NAMALWA (cell line): ENCODE results near the gene SYT7.
"Not testable (repeated sequence)": the region's sequence is repeated elsewhere in the genome, so short reads cannot be mapped to it uniquely, and the experiment has no call there.

ENCODE experiments used
- DNase-seq: peaks from one replicate; pipeline ENCODE4 v3.0.0-alpha.2; 2015; ENCODE audit warnings: low spot score

SYT7 gene

GRCh38 chr11:61497473-61497872 is 83.4 kb downstream of the SYT7 start:
- no peak for DNase-seq

DNA sequence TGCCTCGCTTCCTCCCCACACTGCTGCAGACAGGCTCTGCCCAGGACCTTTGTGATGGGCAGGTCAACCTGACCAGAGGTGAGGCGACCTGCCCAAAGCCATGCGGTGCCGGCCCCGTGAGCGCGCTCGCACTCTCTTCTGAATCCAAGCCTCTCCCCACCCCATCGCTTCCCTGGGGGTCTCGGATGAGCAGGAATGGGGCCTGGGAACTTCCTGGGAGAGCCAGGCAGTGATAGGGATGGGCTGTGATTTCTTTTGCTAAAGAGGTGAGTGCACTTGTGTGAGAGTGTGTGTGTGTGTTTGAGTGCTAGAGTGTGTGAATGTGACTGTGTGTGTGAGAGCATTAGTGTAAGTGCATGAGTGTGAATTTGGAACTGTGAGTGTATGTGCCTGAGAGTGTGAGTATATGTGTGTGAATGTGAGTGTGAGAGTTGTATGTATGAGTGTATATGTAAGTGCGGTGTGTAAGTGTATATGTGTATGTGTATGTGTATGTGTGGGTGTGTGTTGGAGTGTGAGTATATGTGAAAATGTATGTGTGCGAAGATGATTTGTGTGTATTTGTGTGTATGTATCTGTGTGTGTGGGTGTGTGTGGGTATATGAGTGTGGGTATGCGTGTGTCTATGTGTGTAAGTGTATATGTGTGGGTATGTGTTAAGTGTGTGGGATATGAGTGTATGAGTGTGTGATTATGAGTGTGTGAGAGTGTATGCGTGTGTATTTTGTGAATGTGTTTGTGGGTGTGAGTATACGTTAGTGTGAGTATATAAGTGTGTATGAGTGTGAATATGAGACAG is 84.1 kb downstream of the SYT7 start:
- DNase-seq = no peak

GRCh38 chr11:61495801-61496601 is 84.9 kb downstream of the SYT7 start:
- no peak for DNase-seq

- no peak for DNase-seq
Observed at GRCh38 chr11:61494381-61494961, 86.4 kb downstream of the SYT7 start.

DNA sequence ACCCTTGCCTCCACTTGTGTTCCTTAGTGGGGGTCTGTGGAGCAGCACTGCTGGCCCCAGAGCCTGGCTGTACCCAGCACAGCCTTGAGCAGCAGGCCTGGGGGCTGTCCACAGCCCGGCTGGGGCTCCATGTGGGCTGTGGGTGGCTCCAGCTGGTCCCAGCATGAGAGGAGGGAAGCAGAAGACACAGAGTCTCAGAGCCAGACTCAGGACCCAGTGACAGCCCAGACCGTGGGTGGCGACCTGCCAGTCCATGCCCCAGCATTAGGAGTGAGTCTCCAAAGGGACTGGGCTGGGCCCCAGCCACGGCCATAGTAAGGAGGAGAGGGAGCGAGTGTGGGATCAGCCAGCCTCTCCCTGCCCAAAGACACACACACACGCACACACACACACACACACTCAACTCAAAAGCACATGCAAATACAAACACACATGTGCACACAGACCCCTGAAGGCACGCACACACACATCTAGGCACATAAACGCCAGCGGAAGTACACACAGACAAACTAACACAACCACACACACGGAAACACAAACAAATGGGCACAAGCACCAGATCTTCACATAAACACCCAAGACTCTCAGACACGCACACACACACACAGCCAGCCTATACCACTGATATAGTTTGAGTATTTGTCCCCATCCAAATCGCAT is 89.0 kb downstream of the SYT7 start:
- no peak for DNase-seq

DNA sequence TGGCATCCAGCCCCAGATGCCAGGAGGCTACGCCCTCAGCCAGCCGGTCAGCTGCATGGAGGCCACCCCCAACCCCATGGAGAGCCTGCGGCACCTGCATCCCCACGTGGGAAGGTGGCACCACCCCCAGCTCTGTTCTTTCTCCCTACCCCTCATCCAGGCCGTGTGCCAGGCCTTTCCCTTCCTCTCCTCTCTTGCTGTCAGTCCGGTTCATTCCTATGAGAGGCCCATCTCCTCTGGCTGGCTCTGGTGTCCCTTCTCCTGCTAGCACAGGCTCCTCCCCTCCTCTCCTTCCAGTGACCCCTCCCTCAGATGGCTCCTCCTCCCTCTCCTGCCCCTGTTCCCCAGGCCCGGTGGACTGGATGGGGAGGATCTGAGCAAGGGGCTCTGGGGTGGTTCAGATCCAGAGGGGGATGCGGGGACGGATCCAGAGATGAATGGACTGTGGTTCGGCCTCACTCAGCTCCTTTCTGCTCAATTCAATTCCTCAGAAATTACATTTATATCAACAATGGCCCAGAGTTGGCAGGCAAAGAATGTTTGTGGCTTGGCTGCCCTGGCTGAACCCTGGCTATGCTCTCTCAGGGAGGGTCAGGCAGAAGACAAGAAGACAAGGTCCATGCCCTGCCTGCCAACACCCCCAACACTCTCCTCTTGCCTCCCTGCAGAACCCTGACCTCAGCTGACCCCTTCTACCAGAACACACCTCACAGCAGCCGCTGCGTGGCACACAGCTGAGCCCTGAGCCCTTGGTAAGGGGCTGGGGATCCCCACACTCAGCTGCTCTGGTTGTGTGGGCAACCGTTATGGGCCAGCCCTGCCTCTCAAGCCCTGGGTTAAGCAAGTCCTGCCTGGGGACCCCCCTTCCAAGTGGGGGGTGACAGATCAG is 90.8 kb downstream of the SYT7 start:
- no peak for DNase-seq

DNA sequence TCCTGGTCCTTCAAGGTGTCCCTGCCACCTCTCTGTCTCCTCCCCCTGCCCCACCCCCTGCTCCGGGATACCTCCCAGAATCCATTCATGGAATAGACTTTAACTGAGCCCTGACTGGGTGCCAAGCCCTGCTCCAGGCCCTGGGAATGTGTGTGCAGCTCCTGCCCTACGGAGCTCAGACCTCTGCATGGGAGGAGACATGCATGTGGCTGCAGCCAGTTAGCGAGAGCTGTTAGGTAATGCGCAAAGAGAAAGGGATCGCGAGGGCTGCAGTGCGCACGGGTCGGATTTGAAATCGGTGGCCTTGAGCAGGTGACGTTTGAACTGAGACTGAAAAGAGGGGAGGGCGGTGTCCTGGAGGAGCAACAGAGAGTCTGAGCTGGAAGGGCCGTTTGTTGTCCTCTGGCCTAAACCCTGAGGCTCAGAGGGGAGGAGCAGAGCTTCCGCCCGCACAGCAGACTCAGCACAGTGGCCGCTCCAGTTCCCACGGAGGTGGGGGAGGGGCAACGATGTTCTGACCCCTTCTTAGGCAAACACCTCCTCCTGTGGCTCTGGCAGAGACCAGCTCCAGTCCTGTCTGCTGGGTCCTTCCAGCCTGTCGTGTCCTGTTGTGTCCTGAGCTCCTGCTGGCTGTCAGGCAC is 92.1 kb downstream of the SYT7 start:
- DNase-seq = no peak

DNA sequence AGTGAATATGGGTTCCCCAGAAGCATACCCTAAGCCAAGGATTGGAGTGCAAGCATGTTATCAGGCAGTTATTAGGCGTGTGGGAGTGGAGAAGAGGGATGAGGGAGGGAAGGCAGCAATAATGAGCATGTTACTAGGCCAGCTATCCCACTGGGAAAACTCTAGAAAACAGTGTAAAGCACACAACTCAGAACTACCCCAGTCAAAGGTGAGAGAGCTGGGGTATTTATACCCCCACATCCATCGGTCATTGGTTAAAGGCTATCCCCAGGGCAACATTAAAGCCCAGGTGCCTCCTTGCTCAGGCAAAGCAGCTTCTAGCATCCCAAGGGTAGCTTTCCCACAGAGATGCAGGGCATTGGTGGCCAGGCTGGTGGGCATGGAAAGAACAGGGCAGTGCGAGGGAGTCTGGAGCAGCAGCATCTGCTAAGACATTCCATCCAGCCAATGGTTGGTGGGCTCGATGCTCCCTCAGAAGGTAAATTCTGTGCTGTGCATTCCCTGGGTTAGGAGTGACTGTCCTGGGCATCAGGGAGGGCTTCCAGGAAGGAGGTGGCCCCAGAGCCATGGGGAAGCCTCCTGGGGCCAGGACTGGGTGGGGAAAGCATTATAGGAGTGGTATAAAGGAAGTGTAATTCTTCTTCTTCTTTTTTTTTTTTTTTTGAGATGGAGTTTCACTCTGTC is 93.4 kb downstream of the SYT7 start:
- no peak for DNase-seq

- no peak for DNase-seq
Observed at GRCh38 chr11:61486779-61487178, 94.1 kb downstream of the SYT7 start.

- DNase-seq = no peak
Observed at GRCh38 chr11:61486011-61486620, 94.8 kb downstream of the SYT7 start.

DNA sequence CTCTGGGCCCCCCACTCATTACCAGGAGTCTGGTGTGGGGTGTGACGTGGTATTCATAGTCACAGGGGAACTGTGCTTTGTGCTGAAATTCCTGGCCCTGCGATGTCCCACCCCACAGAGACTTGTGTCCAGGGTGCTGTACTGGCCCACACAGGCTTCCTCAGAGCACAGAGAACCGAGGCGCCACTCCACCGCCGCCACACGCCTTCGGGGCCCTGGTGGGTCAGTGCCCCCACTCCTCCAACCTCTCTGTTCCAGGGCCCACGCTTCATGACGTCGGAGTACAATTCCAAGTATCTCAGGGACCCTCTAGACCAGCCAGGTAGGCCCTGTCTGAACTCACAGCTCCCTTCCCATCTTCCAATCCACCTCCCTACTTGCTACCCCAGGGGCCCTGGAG is 95.8 kb downstream of the SYT7 start:
- no peak for DNase-seq

DNA sequence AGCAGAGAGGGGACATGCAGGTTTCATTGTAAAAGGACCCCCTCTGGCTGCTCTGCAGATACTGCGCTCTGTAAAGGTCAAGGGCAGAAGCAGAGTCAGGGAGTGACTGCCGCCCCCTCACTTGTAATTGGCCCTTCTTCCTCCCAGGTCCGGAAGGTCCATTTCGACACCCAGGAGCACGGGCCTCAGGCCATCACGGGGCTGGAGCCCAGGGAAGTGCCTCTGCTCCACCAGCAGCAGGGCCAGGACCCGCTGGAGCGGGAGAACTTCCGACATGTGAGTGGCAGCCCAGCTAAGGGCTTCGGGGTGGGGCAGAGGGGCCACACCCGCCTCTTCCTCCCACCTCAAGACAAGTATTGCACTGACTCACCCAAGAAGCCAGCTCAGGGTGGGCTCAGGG is 96.3 kb downstream of the SYT7 start:
- DNase-seq = no peak

DNA sequence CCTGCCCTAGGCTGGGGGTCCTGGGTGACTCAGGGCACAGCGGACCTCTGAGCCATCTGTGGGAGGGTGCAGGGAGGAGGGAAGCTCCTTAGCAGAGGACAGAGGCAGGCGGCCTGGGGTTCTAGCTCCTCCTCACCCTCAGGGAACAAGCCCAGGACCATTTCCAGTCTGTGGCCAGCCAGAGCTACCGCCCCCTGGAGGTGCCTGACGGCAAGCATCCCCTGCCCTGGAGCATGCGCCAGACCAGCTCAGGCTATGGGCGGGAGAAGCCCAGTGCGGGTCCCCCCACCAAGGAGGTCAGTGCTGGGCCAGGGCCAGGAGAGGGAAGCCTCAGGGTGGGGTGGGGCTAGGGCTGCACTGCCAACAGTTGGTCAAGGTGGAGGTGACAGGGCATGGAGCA is 98.4 kb downstream of the SYT7 start:
- peak; percentile 38 for DNase-seq

GRCh38 chr11:61481806-61482205 is 99.1 kb downstream of the SYT7 start:
- no peak for DNase-seq

DNA sequence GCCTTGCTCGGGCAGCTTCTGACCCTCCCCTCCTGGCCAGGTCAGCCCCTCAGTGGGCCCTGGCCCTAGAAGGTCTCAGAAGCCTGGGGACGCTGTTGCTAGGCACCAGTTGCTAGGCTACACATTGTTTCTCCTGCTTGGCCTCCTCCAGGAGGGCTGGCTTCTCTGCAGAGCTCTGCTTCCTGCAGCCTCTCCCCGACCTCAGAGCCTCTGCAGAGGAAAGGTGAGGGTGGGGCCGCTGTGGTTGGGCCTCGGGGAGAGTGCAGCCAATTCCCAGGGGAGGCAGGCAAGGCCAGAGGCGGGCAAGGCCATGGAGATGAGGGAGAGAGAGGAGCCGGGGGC is 99.9 kb downstream of the SYT7 start:
- DNase-seq = peak; percentile 60

DNA sequence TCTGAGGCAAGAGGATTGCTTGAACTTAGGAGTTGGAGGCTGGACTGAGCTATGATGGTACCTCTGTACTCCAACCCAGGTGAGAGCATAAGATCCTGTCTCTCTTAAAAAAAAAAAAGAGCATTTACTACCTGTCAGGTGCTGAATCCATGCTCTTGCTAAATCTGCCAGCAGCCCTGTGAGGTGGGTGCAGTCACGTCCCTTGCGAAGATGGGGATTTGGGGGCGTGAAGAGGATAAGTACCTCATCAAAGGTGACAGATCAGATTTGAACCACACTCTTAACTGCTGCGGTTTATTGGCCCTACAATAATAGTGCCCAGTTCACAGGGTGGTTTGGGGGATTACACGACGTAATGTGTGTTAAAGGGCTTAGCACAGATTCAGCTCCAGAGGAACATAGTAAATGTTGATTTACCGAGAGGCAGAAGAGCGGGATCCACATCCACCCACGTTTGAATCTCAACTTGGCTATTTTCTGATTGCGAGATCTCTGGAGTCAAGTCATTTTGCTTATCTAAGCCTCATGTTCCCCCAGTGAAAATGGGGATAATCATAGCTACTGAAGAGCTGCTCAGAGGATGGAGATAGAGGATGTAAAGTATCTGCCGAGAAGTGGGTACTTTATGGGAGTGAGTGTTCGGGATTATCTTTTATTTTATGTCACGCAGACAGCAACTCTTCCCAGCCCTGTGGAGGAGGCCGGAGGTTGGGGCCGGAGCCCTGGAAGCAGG is 100.4 kb downstream of the SYT7 start:
- DNase-seq = no peak

DNA sequence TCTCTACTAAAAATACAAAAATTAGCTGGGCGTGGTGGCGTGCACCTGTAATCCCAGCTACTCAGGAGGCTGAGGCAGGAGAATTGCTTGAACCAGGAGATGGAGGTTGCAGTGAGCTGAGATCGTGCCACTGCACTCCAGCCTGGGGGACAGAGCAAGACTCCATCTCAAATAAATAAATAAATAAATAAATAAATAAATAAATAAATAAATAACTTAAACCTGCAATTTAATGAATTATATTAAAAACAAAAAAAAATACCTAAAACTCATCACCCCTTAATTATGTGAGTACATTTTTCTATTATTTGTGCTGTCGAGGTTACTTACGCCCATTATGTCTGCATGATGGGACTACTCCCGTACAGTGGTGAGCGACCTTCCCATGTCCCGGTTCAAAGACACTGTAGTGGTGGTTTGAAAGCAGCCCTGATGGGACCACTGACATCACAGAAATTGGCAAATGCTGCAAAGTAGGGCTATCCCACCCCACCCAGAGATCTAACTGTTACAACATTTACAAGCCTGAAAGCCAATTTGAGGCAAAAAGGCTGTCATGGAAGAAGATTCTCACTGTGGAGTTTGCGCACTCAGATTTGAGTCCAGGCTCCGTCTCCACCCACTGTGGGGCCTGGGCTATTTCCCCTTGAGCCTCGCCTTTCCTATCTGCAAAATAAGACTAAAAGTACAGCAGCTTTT is 101.4 kb downstream of the SYT7 start:
- not testable (repeated sequence) for DNase-seq

DNA sequence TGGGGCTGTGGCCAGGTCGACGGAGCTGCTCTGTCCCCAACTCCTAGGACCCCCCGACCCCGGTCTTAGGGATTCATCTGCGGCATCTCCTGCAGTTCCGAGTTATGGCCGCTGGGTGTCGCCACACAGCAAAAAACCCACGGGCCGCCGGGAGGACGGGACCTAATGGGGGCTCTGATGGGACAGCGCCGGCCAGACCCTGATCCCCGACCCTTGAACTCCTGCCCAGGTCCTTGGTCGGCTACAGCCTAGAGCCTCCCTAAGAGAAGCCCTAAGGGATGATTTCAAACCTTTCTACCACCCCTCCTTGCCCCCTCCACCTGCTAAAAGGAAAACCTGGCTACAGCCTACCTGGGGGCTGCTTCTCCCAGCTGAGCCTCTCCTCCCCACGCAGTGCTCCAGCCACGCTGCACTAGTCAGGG is 103.1 kb downstream of the SYT7 start:
- DNase-seq = peak; percentile 64

DNA sequence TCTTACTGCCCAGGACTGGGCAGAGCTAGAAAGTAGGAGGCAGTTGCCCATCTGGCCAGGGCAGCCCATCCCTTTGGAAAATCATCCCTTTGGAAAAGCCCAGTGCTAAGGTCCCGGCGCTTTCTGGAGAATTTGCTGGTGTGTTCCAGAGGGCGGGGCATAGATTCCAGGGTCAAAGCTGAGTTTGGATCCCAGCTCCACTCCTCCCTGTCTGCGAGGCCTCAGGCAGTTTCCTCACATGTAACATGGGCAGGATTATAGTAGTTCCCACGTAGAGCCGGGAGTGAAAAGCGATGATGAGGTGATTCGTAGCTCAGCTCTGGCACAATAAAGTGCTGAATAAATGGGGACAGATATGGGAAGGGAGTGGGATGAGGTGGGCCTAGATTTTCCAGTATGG is 103.8 kb downstream of the SYT7 start:
- no peak for DNase-seq
